ENCODE results near the gene KCNJ15.
"Not testable (repeated sequence)": the region's sequence is repeated elsewhere in the genome, so short reads cannot be mapped to it uniquely, and the experiment has no call there.

The KCNJ15 gene

GRCh38 chr21:38256599-38257302 lies at the start of gene KCNJ15:
Gene KCNJ15, plus strand, starts transcription at chr21:38256991. Its CDS starts 42,271 bp downstream, at chr21:38299262.
- no peak for DNase-seq (ENCODE audit: low read depth)

- no peak for DNase-seq (ENCODE audit: low read depth)
Observed at GRCh38 chr21:38208118-38208517, 48.7 kb upstream of the KCNJ15 start.

GRCh38 chr21:38211321-38211720 lies 45.5 kb upstream of the KCNJ15 start:
- no peak for DNase-seq (ENCODE audit: low read depth)

- no peak for DNase-seq (ENCODE audit: low read depth)
Observed at GRCh38 chr21:38212706-38213105, 44.1 kb upstream of the KCNJ15 start.

GRCh38 chr21:38219049-38219628 lies 37.7 kb upstream of the KCNJ15 start:
- peak; percentile 12 for DNase-seq (ENCODE audit: low read depth)

GRCh38 chr21:38220270-38220737 lies 36.5 kb upstream of the KCNJ15 start:
- no peak for DNase-seq (ENCODE audit: low read depth)

GRCh38 chr21:38221594-38221993 lies 35.2 kb upstream of the KCNJ15 start:
- DNase-seq (ENCODE audit: low read depth): no peak

- no peak for DNase-seq (ENCODE audit: low read depth)
Observed at GRCh38 chr21:38223893-38224540, 32.8 kb upstream of the KCNJ15 start.

GRCh38 chr21:38227401-38227800 lies 29.4 kb upstream of the KCNJ15 start:
- DNase-seq (ENCODE audit: low read depth): no peak

- no peak for DNase-seq (ENCODE audit: low read depth)
Observed at GRCh38 chr21:38228115-38228514, 28.7 kb upstream of the KCNJ15 start.

- no peak for DNase-seq (ENCODE audit: low read depth)
Observed at GRCh38 chr21:38228537-38228936, 28.3 kb upstream of the KCNJ15 start.

GRCh38 chr21:38229260-38229877 lies 27.4 kb upstream of the KCNJ15 start:
- DNase-seq (ENCODE audit: low read depth): no peak

GRCh38 chr21:38234395-38235142 lies 22.2 kb upstream of the KCNJ15 start:
- DNase-seq (ENCODE audit: low read depth): no peak

GRCh38 chr21:38235251-38235650 lies 21.5 kb upstream of the KCNJ15 start:
- not testable (repeated sequence) for DNase-seq (ENCODE audit: low read depth)

- DNase-seq (ENCODE audit: low read depth): no peak
Observed at GRCh38 chr21:38236232-38236631, 20.6 kb upstream of the KCNJ15 start.

GRCh38 chr21:38239672-38240071 lies 17.1 kb upstream of the KCNJ15 start:
- DNase-seq (ENCODE audit: low read depth): no peak

- no peak for DNase-seq (ENCODE audit: low read depth)
Observed at GRCh38 chr21:38240129-38240528, 16.7 kb upstream of the KCNJ15 start.

GRCh38 chr21:38241029-38241740 lies 15.6 kb upstream of the KCNJ15 start:
- DNase-seq (ENCODE audit: low read depth): no peak

- no peak for DNase-seq (ENCODE audit: low read depth)
Observed at GRCh38 chr21:38242061-38242460, 14.7 kb upstream of the KCNJ15 start.

- no peak for DNase-seq (ENCODE audit: low read depth)
Observed at GRCh38 chr21:38243732-38244406, 12.9 kb upstream of the KCNJ15 start.

GRCh38 chr21:38244407-38244787 lies 12.4 kb upstream of the KCNJ15 start:
- no peak for DNase-seq (ENCODE audit: low read depth)
